Esophagus muscularis mucosa (tissue), 4 donors: ENCODE measurements around the gene TPBG.

Experiments used
- CTCF ChIP-seq, 3 experiments: fragments of 200-600 bp in 2 of 3; fragments of 450-650 bp in 1 of 3; sonication (generic) in 2 of 3; IDR thresholded peaks; one replicate each; pipeline ENCODE4 v1.5.1; 2017 to 2019; ENCODE audit warnings: antibody characterized with exemption in 3 of 3, mild to moderate bottlenecking in 2 of 3, moderate library complexity in 1 of 3
- EP300 ChIP-seq: sonication (generic); formaldehyde crosslinking; IDR thresholded peaks from one replicate; pipeline ENCODE4 v1.6.1; 2017; ENCODE audit warnings: antibody characterized with exemption
- POLR2A ChIP-seq: fragments of 450-650 bp; IDR thresholded peaks from one replicate; pipeline ENCODE4 v1.6.1; 2017; ENCODE audit warnings: antibody characterized with exemption, moderate library complexity, mild to moderate bottlenecking, low read depth

- TF ChIP-seq POLR2A (no peak), CTCF (IDR thresholded peaks at IDR 0.05) (no peak), EP300 (no peak)
Observed at GRCh38 chr6:82370788-82371187, 7.2 kb downstream of the TPBG start.
